NCI-H460 (cell line): Measurements from ENCODE around the gene GAPT. TPM values are rescaled to one million over a fixed set of nuclear protein-coding genes. Genes with fewer than 3 reads are reported as not detected.
"Not testable (repeated sequence)": the region's sequence is repeated elsewhere in the genome, so short reads cannot be mapped to it uniquely, and the experiment has no call there.

Experiments
- DNase-seq: peaks from one replicate; pipeline ENCODE4 v3.0.0-alpha.2; 2016; ENCODE audit warnings: low read depth; ENCODE audit errors: extremely low read depth
- small RNA-seq, 2 experiments: library from RNA; depleted of rRNA; stranded (forward); fragments of <200 nt; gene quantifications; one replicate each; pipeline ENCODE3, GENCODE V24; 2014
- total RNA-seq: library from RNA; depleted of rRNA; stranded (reverse); fragments of >200 nt; shearing (Covaris generic); gene quantifications from 2 replicates; pipeline ENCODE4 v1.2.3, GENCODE V29; 2014; rRNA removed

Gene GAPT
- total RNA-seq, 1 experiment from 2014 or later = not detected

DNA sequence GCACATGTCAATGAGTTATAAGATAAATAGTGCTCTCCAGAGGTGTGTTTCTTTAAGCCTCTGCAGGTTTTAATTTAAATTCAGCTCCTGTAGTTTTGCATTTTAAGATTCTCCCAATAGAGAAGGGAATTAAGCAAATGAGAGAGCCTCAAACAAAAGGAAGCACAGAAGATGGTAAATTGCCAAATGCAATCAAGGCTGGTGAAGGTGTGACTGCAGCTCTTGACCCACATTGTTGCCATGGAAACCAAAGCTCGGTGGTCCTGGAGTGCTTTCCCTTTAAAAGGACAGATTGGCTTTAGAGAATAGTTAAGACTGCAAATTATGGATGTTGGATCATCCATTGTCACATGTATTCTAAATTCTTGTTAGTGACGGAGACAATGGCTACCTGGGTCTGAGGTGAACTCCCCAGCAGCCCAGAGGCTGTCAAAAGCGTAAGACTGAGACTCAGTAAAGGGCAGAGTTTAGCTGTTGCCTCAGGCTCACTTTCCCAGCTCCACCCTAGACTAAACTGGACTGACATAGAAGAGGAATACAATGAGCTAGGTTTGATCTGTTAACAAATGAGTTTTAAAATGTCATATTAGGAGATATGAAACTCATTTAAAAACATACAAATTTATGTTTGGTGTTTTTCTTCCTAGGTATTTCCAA lies 12.3 kb downstream of the GAPT start:
- DNase-seq = no peak

DNA sequence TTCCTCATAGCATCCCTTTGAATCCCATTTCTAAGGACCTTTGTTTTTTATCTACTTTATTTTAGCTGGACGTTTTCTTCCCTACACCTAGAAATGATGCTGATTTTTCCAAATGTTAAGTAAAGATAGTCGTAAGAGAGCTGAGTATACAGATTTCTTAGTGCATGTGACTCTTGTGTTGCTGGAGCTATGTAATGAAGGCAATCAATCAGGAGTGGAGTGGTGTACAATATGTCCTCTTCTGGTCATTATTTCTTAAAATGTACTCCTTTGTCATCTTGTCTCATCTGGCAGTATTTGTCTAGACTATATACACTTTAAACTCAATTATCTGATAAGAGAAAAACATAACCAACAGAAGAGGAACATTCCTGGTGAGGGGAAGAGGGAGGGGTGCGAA lies 13.5 kb downstream of the GAPT start:
- DNase-seq = no peak

DNA sequence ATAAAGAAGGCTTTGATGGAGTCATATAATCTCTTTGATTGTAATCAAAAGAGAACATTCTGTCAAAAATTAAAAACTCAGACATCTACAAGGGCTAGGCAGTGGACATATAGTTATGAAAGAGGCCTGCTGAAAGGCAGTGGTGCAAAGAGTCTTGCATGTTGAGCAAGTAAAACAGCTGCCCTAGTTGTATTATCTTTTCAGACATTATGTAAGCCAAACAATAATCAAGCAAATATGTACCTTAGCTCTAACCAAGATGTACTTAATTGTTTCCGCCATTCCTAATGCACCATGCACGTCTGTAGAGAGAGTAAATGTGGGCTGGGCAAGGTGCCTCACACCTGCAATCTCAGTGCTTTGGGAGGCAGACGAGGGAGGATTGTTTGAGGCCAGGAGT lies 14.3 kb downstream of the GAPT start:
- no peak for DNase-seq

DNA sequence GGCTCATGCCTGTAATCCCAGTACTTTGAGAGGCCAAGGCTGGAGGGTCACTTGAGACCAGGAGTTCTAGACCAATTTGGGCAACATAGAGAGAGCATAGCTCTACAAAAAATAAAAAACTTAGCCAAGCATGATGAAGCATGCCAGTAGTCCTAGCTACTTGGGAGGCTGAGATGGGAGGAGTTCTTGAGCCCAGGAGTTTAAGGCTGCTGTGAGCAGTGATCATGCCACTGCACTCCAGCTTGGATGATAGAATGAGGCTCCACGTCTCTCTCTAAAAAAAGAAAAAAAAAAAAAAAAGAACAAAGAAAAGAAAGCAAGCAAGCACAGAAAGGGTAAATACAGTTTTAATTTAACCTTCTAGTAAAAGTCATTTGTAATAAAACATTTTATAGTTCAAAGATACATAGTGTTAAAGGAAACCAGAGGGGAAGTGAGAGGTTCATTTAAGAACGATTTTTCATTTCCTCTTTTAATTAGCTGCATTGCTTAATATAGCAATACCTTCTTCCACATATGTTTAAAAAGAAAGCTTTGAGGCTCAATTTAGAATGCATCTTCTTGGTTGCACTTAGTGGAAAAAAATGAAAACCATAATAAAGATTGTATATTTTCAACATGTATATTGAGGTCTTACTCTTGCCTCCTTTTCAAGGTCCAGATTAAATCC lies 14.9 kb downstream of the GAPT start:
- no peak for DNase-seq

DNA sequence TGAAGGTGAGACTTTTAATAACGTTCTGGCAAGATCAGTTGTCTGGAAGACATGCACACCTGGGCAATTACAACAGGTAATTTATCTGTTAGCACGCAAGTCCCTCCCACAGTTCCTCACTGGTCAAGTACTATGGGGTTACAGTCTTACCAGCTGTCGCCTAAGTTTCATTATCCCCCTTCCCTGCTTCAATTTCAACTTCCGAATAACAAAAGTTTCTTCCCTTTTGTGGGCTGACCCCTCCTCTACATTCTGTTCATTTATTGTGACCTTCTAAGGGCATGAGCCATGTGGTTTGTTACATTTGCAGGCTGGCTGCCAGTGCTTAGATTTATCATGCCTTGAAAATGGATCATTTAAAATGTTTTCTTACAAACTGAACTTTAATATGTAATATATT lies 16.5 kb downstream of the GAPT start:
- no peak for DNase-seq

DNA sequence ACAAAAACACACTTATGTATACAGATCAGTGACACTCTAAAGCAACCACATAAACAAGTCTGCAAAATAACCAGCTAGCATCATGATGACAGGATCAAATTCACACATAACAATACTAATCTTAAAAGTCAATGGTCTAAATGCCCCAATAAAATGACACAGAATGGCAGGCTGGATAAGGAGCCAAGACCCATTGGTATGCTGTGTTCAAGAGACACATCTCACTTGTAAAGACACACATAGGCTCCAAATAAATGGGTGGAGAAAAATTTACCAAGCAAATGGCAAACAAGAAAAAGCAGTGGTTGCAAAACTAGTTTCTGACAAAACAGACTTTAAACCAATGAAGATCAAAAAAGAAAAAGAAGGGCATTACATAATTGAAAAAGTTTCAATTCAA lies 26.0 kb downstream of the GAPT start:
- DNase-seq = no peak

- DNase-seq = no peak
Measured at GRCh38 chr5:58523956-58524355, 32.7 kb downstream of the GAPT start.

DNA sequence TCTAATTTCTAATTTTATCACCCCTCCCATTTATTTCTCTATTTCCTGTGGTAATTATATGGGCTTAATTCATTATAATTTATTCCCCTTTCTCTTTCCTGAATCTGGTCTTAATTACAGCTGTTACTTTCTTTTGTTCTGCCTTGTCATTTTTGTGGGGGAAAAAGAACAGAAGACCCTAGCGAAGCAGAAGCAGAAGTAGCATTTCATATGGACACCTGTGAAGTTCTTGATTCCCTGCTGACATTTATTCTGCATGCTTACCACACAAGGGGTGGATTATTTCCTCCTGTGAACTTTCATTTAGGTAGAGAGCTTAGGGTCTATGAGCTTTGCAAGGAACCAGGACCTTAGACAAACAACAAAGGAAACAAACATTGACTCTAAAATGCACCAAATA lies 33.3 kb downstream of the GAPT start:
- no peak for DNase-seq

DNA sequence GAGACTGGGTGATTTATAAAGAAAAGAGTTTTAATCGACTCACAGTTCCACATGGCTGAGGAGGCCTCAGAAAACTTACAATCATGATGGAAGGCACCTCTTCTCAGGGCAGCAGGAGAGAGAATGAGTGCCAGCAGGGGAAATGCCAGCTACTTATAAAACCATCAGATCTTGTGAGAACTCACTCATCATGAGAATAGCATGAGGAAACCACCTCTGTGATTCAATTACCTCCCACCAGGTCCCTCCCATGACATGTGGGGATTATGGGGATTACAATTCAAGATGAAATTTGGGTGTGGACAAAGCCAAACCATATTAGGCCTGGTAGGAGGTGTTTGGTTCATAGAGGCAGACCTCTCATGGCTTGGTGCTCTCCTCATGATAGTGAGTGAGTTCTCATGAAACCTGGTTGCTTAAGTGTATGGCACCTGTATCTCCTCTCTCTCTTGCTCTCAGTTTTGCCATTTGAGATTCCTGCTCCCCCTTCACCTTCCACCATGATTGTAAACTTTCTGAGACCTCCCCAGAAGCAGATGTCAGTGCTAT lies 39.8 kb downstream of the GAPT start:
- no peak for DNase-seq

DNA sequence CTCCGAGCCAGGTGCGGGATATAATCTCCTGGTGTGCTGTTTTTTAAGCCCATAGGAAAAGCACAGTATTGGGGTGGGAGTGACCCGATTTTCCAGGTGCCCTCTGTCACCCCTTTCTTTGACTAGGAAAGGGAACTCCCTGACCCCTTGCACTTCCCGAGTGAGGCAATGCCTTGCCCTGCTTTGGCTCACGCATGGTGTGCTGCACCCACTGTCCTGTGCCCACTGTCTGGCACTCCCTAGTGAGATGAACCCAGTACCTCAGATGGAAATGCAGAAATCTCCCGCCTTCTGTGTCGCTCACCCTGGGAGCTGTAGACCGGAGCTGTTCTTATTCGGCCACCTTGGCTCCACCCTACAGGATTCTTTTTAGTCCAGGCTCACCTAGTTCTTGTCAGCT lies 50.7 kb downstream of the GAPT start:
- DNase-seq = not testable (repeated sequence)

DNA sequence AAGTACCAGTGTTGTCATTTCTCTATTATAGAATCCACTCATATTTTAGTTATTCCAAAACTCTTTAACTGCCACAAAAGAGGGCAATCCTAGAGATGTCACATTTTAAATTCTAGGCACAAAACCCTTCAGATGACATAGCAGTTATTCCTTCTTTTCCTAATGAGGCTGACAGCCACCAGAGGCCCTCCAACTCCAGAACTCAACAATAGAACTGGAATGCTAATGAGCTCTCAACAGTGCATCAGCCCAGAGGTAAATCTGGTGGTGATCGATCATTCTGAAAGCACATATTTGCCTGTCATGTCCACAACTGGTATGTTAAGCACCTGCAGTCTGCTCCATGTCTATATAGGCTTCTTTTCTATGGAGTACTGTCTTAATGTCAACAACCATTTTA lies 51.5 kb downstream of the GAPT start:
- no peak for DNase-seq

GRCh38 chr5:58543723-58544122 lies 52.5 kb downstream of the GAPT start:
- DNase-seq = peak; percentile 38

DNA sequence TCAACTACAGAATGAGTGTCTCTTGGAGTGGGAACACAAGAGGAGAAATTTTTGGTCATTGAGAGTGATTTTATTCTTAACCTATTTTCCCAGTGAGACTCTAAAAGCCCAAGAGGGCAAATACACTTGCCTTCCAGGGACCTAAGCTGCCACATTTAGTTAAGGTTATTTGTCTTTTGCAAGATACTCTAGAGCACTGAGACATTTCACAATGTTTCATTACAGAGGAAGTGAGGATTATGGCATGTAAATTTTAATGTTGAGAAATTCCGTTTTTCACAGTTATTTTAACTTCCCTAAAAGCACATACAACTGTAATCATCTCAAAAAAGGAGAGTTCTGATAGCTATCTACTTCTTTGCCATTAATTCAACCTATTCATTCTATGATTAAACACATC lies 53.0 kb downstream of the GAPT start:
- peak; percentile 37 for DNase-seq

- no peak for DNase-seq
Measured at GRCh38 chr5:58544926-58545325, 53.7 kb downstream of the GAPT start.

- DNase-seq = no peak
Measured at GRCh38 chr5:58545912-58546311, 54.7 kb downstream of the GAPT start.

Small RNA genes lying within 50 kb of the gene (small RNA-seq; reads per million reads assigned to genes)
- gene MIR548AE2 = 0 reads per million in 2 experiments

Other genes starting within 250 kb of the GAPT start
- gene PLK2, start 31.3 kb upstream of the GAPT start, total RNA-seq = 186 and 202 TPM in 2 replicates
- gene RAB3C, start 91.6 kb downstream of the GAPT start, total RNA-seq = 27.7 and 35.7 TPM in 2 replicates